ENCODE results near the gene VKORC1L1.
"Not testable (repeated sequence)": the region's sequence is repeated elsewhere in the genome, so short reads cannot be mapped to it uniquely, and the experiment has no call there.

Gene VKORC1L1

DNA sequence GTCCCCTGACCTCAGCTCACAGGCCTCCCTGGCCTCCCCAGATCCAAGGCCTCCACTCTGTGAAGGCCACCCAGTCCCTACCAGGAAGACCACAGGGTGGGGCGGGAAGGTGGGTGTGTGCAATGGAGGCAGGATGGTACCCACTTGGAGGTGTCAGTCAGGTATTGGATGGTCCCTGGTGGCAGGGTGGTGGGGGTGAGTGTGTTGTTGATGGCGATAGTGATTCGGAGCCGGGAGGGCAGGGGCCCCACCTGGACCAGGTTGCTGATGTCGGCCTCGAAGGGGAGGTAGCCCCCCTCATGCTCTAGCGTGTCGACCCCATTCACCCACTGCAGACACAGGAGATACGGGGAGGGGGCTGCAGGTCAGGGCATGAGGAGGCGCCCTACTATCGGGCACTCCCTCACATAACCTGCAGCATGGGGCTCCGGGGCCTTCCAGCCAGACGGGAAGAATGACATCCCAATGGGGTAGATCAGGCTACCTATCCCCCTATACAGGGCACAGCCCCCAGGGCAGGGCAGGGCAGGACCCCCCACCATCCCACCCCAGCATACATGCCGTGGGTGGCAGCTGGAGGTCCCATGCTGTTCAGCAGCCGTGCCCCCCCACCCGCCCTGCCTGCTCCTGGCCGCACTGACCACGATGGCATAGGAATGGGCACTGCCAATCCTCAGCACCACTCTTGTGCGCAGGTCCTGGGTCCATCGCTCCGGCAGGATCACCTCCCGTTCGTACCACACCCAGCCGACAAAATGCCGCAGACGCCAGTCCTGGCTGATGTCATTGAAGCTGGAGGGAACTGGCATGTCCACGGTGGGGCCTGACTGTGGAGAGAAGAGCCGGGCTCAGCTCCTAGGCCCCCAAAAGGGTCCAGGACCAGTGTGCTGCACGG is 107.0 kb downstream of the VKORC1L1 start:
- no peak for FAIRE-seq

DNA sequence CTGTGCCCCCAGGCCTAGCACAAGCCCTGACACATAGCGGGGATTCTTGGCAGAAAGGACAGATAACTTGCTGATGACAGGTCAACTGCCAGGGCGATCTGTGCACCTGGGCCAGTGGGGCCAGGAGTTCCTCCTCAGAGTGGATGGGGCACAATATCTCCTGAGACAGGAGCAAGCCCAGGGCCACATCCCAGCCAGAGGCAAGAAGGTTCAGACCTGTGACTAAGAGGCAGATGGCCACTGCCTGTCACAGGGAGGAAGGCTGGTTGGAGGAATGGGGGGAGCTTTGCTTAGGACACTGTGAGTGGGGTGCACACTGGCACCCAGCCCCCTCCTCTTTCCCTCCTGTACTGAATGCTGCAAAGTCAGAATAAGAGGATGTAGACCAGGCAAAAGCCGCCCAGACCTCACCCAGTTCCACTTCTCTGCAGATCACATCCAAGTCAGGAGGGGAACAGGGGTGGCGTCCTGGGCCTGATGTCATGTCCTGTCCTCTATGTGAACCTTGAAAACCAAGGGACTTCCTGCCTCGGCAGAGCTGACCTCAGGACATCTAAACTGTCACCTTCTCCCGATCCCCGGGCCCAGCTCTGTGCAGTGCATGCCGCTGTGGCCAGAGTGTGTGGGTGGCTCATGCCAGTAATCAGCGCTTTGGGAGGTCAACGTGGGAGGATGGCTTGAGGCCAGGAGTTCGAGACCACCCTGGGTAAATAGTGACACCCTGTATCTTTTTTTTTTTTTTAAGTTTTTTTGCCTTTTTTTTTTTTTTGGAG is 107.8 kb downstream of the VKORC1L1 start:
- no peak for FAIRE-seq

DNA sequence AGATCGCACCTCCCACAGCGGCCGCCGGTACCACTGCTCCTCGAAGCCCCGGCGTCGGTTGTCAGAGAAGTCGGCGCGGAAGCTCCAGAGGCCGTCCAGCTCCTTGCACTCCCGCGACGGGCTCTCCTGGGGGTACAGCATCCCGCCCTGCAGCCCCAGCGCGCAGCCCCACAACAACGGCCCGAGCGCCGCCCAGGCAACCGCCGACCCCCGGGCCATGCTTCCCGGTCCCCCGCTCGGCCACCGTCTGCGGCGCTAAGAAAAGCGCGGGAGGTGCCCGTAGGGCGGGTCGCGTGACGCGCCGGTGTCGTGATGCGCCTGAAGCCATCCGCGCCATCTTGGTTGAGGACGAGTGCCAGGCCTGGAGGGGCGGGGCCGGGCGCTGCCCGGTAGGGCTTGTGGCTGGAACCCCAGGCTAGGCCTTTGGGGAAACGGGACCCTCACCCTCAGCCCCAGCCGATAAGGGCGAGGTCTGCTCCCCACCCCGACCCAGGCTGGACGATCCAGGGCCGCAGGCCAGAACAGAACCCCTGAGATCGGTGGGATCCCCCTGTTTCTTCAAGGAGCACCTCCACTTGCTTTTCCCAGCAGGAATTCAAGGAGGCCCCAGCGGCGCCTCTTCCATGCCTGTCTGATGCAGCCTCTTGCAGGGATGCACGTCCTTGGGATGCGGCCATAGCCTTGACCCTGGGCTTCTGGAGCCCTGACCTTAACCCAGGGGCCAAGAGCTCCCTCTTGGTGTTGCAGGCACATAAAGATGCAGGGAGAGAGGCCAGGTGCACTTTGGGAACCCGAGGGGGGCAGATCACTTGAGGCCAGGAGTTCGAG is 109.3 kb downstream of the VKORC1L1 start, which contains the start of gene GUSB:
Gene GUSB (minus strand): TSS at position 249 of the 828 bp plus-strand sequence. CDS start 30 bp downstream, at position 219.
- no peak for FAIRE-seq

DNA sequence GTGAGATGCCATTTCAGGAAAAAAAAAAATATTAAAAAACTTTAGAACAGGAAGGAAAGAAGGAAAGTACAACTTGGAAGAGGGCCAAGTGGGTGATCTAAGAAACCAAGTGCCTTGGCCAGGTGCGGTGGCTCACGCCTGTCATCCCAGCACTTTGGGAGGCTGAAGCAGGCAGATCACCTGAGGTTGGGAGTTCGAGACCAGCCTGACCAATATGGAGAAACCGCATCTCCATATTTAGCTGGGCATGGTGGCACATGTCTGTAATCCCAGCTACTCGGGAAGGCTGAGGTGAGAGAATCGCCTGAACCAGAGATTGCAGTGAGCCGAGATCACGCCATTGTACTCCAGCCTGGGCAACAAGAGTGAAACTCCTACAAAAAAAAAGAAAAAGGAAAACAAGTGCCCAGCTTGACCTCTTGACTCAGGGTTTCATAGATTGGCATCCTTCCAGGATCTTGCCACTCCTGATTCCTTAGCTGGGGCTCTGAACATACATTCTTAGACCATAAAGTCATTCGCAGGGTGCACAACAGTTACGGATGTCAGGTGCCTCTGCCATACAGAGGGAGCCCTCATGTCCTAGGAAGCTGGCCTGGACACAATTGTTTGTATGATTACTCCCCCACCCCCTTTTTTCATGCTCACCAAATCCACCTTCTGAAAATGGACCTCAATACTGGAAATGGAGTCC is 111.2 kb downstream of the VKORC1L1 start:
- no peak for FAIRE-seq

DNA sequence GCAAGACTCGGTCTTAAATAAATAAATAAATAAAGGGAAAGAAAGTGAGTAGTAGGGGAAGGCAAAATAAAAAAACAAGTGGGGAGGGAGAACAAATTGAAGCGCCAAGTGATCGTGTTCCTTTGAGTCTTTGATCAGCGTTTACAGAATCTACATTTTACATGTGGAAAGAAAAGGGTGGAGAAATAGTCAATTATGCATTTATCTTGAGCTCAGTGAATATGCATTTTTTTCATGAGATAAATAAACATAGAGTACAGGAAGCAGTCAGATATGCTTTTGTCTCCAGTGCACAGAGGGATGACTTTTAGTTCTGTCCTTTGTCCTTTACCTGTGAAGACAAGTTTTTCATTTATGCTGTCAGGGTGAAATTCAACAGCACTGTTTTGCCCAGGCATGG is 115.2 kb downstream of the VKORC1L1 start:
- FAIRE-seq = no peak

DNA sequence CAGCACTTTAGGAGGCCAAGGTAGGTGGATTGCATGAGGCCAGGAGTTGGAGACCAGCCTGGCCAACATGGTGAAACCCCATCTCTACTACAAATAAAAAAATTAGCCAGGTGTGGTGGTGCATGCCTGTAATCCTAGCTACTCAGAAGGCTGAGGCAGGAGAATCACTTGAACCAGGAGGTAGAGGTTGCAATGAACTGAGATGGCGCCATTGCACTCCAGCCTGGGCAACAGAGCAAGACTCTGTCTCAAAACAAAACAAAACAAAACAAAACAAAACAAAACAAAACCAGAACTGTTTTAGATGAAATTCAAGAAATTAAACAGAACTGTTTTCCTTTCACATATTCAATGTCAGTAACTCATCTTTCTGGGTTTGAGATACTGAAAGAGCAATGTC is 115.6 kb downstream of the VKORC1L1 start:
- not testable (repeated sequence) for FAIRE-seq

DNA sequence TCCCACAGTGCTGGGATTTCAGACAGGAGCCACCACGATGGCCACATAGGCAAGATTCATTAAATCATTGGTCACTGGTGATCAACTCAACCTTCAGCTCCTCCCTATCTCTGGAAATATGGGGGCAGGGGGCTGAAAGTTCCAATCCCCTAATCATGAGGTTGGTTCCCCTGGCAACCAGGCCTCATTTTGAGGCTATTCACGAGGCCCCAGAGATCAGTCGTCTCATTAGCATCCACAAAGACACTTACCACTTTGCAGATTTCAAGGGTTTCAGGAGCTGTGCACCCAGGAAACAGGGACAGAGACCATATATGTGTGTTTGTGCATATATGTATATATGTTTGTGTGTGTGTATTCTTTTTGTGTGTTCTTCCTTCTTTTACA is 116.8 kb downstream of the VKORC1L1 start:
- FAIRE-seq = no peak

DNA sequence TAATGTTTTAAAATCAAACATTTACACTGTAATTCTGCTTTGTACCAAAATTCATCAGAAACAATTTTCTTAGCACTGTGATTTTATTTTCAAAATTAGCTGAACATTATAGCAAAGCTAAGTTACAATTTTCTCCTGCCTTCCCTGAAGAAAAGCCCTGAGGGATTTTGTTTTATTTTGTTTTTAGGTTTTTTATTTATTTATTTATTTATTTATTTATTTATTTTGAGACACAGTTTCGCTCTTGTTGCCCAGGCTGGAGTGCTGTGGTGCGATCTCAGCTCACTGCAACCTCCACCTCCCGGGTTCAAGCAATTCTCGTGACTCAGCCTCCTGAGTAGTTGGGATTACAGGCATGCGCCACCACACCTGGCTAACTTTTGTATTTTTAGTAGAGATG is 119.0 kb downstream of the VKORC1L1 start:
- FAIRE-seq = not testable (repeated sequence)

DNA sequence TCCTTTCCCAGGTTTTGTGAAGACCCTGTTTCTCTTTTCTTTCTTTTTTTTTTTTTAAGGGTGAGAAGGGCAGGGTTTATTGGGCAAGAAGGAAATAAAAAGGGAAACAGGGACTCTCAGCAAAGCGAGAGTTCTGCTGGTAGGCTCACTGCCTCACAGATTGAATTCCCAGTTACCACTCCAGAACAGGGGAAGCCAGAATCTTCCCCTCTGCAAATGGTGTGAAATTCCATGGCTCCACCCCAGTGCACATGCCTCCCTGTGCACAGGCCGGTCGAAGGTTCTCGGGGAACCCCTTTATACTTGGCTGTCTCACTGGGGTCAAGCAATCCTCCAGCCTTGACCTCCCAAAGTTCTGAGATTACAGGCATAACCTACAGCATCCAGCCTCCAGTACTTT is 119.7 kb downstream of the VKORC1L1 start:
- no peak for FAIRE-seq

DNA sequence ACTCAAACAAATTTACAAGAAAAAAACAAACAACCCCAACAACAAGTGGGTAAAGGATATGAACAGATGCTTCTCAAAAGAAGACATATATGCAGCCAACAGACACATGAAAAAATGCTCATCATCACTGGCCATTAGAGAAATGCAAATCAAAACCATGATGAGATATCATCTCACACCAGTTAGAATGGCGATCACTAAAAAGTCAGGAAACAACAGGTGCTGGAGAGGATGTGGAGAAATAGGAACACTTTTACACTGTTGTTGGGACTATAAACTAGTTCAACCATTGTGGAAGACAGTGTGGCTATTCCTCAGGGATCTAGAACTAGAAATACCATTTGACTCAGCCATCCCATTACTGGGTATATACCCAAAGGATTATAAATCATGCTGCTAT is 122.1 kb downstream of the VKORC1L1 start:
- not testable (repeated sequence) for FAIRE-seq

DNA sequence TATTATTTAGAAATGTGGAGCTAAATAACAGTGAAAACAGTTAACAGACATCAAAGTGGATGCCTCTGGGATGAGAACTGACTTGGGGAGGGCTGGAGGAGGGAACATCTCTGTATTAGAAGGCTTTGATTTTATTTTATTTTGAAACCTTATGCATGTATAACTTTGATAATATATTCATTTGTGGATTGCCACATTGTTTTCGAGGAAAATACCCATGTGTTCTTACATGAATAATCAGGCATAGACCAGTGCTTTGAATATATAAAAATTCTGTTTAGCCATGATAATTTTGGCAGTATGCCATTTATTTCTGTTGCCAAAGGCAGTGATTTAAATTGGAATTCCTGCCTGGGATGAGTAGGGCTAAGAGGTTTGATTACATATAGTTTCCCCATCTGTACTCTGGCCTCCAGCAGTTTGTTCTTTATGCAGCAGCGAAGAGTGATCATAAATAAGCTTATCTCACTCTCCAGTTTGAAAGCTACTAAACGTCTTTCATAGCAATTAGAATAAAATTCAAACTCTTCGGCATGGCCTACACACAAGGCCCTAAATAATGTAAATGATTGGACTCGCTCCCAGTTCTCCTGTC is 128.0 kb downstream of the VKORC1L1 start:
- FAIRE-seq = not testable (repeated sequence)

DNA sequence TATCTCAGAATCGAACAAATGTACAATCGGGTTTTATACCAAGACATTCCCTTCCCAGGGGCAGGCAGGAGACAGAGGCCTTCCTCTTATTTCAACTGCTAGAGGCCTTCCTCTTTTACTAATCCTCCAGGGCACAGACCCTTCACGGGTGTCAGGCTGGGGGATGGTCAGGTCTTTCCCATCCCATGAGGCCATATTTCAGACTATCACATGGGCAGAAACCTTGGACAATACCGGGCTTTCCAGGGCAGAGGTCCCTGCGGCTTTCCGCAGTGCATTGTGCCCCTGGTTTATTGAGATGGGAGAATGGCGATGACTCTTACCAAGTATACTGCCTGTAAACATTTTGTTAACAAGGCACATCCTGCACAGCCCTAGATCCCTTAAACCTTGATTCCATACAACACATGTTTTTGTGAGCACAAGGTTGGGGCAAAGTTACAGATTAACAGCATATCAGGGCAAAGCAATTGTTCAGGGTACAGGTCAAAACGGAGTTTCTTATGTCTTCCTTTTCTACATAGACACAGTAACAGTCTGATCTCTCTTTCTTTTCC is 132.3 kb downstream of the VKORC1L1 start:
- FAIRE-seq = not testable (repeated sequence)

DNA sequence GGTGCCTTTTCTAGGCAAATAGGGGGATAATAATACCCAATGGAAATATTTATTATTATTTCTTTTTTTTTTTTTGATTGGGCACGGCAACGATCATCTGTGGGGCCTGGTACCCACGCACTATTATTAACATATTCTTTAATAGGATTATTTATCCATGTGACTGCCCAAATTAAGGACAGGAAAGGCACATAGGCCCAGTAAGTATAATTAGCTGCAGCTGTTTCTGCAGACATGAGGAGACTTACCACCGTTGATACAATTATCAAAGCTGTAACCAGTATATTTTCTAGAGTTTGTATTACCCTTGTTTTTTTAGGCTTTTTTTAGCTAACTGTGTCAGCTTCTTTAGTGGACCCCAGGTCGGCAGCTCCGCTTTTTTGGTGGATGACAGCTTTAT is 134.4 kb downstream of the VKORC1L1 start:
- FAIRE-seq = no peak
